Hepatocyte (in vitro differentiated cells): ENCODE results near the gene COX7B2. TPM values are rescaled to one million over a fixed set of nuclear protein-coding genes. Genes with fewer than 3 reads are reported as not detected.

ENCODE experiments used
- DNase-seq: peaks from one replicate; pipeline ENCODE4 v3.0.0-alpha.2; 2016; ENCODE audit warnings: low spot score
- H2AFZ ChIP-seq: fragments of 200-600 bp; sonication (generic); 2 replicates; pipeline ENCODE4 v1.6.0; 2016; ENCODE audit warnings: antibody characterized with exemption, mild to moderate bottlenecking
- H3K27ac ChIP-seq: fragments of 200-600 bp; sonication (generic); 2 replicates; pipeline ENCODE4 v1.5.1; 2016; ENCODE audit warnings: mild to moderate bottlenecking
- H3K27me3 ChIP-seq: fragments of 200-600 bp; sonication (generic); 2 replicates; pipeline ENCODE4 v1.6.1; 2016
- H3K36me3 ChIP-seq: fragments of 200-600 bp; sonication (generic); replicated peaks from 2 replicates; pipeline ENCODE4 v1.5.1; 2016; ENCODE audit warnings: low read depth; ENCODE audit not compliant: insufficient read depth
- H3K4me1 ChIP-seq: fragments of 200-600 bp; sonication (generic); 2 replicates; pipeline ENCODE4 v1.5.1; 2016; ENCODE audit warnings: mild to moderate bottlenecking, moderate library complexity; ENCODE audit not compliant: insufficient read depth
- H3K4me2 ChIP-seq: fragments of 200-600 bp; sonication (generic); 2 replicates; pipeline ENCODE4 v1.6.0; 2016
- H3K4me3 ChIP-seq: fragments of 200-600 bp; sonication (generic); 2 replicates; pipeline ENCODE4 v1.5.1; 2016; ENCODE audit warnings: mild to moderate bottlenecking
- H3K79me2 ChIP-seq: fragments of 200-600 bp; sonication (generic); 2 replicates; pipeline ENCODE4 v1.6.0; 2017; ENCODE audit warnings: mild to moderate bottlenecking
- H3K9me2 ChIP-seq: fragments of 200-600 bp; sonication (generic); replicated peaks from 2 replicates; pipeline ENCODE4 v1.6.0; 2017; ENCODE audit warnings: mild to moderate bottlenecking; ENCODE audit not compliant: insufficient read depth
- H3K9me3 ChIP-seq: fragments of 200-600 bp; sonication (generic); 2 replicates; pipeline ENCODE4 v1.5.1; 2016; ENCODE audit warnings: low read depth, mild to moderate bottlenecking
- H4K20me1 ChIP-seq: fragments of 200-600 bp; sonication (generic); 2 replicates; pipeline ENCODE4 v1.6.0; 2016; ENCODE audit warnings: mild to moderate bottlenecking; ENCODE audit not compliant: insufficient read depth, poor library complexity, severe bottlenecking
- EZH2 ChIP-seq: fragments of 200-600 bp; sonication (generic); IDR thresholded peaks from 2 replicates; pipeline ENCODE4 v1.6.1; 2016; ENCODE audit warnings: antibody characterized with exemption, mild to moderate bottlenecking, borderline replicate concordance
- EZH2phosphoT487 ChIP-seq: fragments of 200-600 bp; sonication (generic); IDR thresholded peaks from one replicate; pipeline ENCODE4 v1.6.1; 2018; ENCODE audit warnings: antibody characterized with exemption, mild to moderate bottlenecking, low read depth, moderate library complexity; ENCODE audit not compliant: unreplicated experiment, severe bottlenecking
- WGBS: methylation state at CpG from one replicate; pipeline ENCODE4 v1.1.6; 2016; ENCODE audit warnings: low lambda C conversion rate; ENCODE audit errors: missing lambda C conversion rate; 5-methylcytosine and 5-hydroxymethylcytosine counted together
- polyA plus RNA-seq: library from polyadenylated mRNA; unstranded; fragments of >200 nt; fragmentation: Nextera tagmentation; extraction: Ambion mirVana; gene quantifications from 2 replicates; pipeline ENCODE4 v1.2.1, GENCODE V29; 2016
- total RNA-seq: library from RNA; depleted of rRNA; stranded (reverse); fragments of >200 nt; gene quantifications from 2 replicates; pipeline ENCODE4 v1.2.3, GENCODE V29; 2014
- TF ChIP-seq, protein P1 (sequence below): fragments of 200-600 bp; sonication (generic); IDR thresholded peaks from 2 replicates; pipeline ENCODE4 v1.5.1; 2016; ENCODE audit warnings: antibody characterized with exemption, mild to moderate bottlenecking; ENCODE audit not compliant: poor library complexity

COX7B2 gene
- total and polyA plus RNA-seq, 2 experiments from 2014 or later, result not detected

DNA sequence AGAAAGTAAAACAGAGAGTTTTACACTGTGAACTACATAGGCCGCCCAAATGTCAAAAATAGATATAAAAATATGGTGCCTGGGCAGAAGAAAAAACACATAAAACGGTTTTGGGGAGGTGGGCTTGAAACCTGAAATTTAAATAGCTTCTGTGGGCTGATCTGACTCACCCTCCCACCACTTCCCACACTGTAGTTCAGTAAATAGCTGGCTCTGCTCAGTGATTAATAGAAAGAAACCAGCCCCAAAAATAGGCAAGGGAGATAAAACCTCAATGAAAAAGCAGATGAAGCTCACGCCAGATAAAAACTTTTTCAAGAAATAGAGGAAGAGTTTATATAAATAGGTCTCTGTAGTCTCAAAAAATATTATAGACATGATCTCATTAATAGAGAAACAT lies 13.2 kb upstream of the COX7B2 start:
- DNase-seq, result no peak
- Histone ChIP-seq H3K27ac (no peak overlapping the region), H3K79me2 (no peaks in the 10 kb centered on the region), H3K9me3 (no peaks in the 10 kb centered on the region), H3K4me3 (no peak overlapping the region), H4K20me1 (no peaks in the 10 kb centered on the region), H3K36me3 (no peaks in the 10 kb centered on the region), H3K4me2 (no peak overlapping the region), H2AFZ (no peak overlapping the region), H3K27me3 (no peaks in the 10 kb centered on the region), H3K9me2 (no peaks in the 10 kb centered on the region), H3K4me1 (no peaks in the 10 kb centered on the region)
- TF ChIP-seq EZH2 (no peak), EZH2phosphoT487 (no peak)
- TF ChIP-seq, protein P1, sequence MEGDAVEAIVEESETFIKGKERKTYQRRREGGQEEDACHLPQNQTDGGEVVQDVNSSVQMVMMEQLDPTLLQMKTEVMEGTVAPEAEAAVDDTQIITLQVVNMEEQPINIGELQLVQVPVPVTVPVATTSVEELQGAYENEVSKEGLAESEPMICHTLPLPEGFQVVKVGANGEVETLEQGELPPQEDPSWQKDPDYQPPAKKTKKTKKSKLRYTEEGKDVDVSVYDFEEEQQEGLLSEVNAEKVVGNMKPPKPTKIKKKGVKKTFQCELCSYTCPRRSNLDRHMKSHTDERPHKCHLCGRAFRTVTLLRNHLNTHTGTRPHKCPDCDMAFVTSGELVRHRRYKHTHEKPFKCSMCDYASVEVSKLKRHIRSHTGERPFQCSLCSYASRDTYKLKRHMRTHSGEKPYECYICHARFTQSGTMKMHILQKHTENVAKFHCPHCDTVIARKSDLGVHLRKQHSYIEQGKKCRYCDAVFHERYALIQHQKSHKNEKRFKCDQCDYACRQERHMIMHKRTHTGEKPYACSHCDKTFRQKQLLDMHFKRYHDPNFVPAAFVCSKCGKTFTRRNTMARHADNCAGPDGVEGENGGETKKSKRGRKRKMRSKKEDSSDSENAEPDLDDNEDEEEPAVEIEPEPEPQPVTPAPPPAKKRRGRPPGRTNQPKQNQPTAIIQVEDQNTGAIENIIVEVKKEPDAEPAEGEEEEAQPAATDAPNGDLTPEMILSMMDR, result no peak
- WGBS, result 79% methylated on average over 3 of the region's 3 CpGs

DNA sequence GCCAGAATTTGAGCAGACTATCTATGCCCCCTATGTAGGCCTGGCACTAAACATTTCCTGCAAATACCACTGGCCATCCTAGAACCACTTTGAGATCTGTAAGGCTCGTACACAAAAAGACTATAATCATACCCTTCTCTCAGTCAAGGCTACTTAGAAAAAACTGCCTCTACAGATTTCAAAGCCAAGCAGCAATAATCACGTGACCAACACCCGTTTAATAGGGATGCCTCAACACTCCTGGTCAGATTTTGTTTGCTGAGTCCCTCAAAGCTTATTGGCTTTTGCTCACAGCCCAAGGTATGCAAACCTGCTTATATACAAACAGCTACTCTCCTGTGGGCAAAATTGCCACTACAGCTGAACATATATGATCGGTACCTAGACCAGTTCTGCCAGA lies 897 bp downstream of the COX7B2 start:
- Histone ChIP-seq H3K4me3 (no peak overlapping the region), H4K20me1 (no peaks in the 10 kb centered on the region), H2AFZ (no peak overlapping the region), H3K4me1 (no peaks in the 10 kb centered on the region), H3K79me2 (no peaks in the 10 kb centered on the region), H3K9me3 (no peaks in the 10 kb centered on the region), H3K27ac (no peak overlapping the region), H3K4me2 (no peak overlapping the region), H3K36me3 (no peaks in the 10 kb centered on the region), H3K27me3 (no peaks in the 10 kb centered on the region), H3K9me2 (no peaks in the 10 kb centered on the region)
- DNase-seq, result no peak
- TF ChIP-seq EZH2, result no peak
- WGBS, result 81% methylated on average over 4 of the region's 4 CpGs

DNA sequence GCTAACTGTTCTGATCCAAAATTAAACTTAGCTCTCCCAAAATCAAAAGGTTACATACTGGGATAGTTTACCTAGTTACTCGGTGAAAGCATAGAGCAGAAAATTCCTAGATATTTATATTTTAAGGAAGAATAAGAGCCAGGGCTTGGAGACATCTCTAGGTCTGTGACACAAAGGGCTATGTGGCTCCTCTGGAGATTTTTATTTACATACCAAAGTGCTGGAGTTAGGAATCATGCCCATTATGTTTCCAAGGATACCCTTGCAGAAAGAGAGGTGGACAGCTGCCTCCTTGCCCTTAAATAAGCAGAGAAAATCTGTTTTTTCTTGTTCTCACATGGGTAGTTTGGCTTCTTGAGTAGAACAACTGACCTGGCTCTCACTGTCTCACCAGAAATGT lies 9.0 kb downstream of the COX7B2 start:
- H4K20me1 ChIP-seq, result no peaks in the 10 kb centered on the region
- H3K36me3 ChIP-seq, result no peaks in the 10 kb centered on the region
- H3K9me3 ChIP-seq, result no peaks in the 10 kb centered on the region
- no peak overlapping the region for H2AFZ ChIP-seq
- H3K27ac ChIP-seq, result no peak overlapping the region
- TF ChIP-seq, protein P1, result no peak
- TF ChIP-seq EZH2phosphoT487 (no peak), EZH2 (no peak)
- no peaks in the 10 kb centered on the region for H3K27me3 ChIP-seq
- H3K4me1 ChIP-seq, result no peaks in the 10 kb centered on the region
- H3K79me2 ChIP-seq, result no peaks in the 10 kb centered on the region
- no peak overlapping the region for H3K4me2 ChIP-seq
- WGBS, result 83% methylated on average over 1 of the region's 1 CpG
- DNase-seq, result no peak
- no peaks in the 10 kb centered on the region for H3K9me2 ChIP-seq
- no peak overlapping the region for H3K4me3 ChIP-seq

DNA sequence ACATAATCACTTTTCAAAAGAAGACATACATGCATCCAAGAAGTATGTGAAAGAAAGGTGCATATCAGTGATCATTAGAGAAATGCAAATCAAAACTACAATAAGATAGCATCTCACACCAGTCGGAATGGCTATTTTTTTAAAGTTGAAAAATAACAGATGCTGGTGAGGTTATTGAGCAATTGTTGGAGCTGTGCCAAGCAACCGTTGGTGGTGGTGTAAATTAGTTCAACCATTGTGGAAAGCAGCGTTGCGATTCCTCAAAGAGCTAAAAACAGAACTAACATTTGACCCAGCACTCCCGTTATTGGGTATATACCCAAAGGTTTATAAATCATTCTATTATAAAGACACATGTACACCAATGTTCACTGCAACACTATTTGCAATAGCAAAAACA lies 14.2 kb downstream of the COX7B2 start:
- Histone ChIP-seq H4K20me1 (no peaks in the 10 kb centered on the region), H3K9me2 (no peaks in the 10 kb centered on the region), H3K9me3 (no peaks in the 10 kb centered on the region), H3K4me1 (no peaks in the 10 kb centered on the region), H3K79me2 (no peaks in the 10 kb centered on the region), H3K4me2 (no peak overlapping the region), H3K4me3 (no peak overlapping the region), H3K27me3 (no peaks in the 10 kb centered on the region), H3K36me3 (no peaks in the 10 kb centered on the region), H3K27ac (no peak overlapping the region), H2AFZ (no peak overlapping the region)
- no peak for TF ChIP-seq EZH2phosphoT487
- no peak for TF ChIP-seq EZH2
- no peak for DNase-seq
- WGBS, result 72% methylated on average over 5 of the region's 5 CpGs
